ENCODE measurements around the gene CSHL1. TPM values are rescaled to one million over a fixed set of nuclear protein-coding genes. Genes with fewer than 3 reads are reported as not detected.

CSHL1 gene
- polyA plus RNA-seq, 2 of the 4 experiments (the other 2 are of a cell fraction) = not detected

- POLR2A ChIA-PET = no interaction called here
- CTCF ChIA-PET = interaction anchor here (1.0 to 10.0 kb wide), 13 partner anchors 8 to 179 kb away, joined by 3 to 105 read pairs (median 9); partner anchors contain the start of genes CD79B, CSHL1 and GH1
- Histone ChIP-seq H3K27ac (no peak overlapping the region), H3K4me2 (no peak overlapping the region), H3K9me3 (no peaks in the 10 kb centered on the region), H3K4me1 (no peaks in the 10 kb centered on the region), H3K4me3 (no peak overlapping the region)
- ATAC-seq (peak; percentile 6 to 26; a peak in 1 of 6 replicates), FAIRE-seq (no peak), DNase-seq (ENCODE audit: low read depth in 1 of 2, low spot score in 1 of 2) (no peak)
- no peak for TF ChIP-seq HOXB5 (CRISPR knock-in tag; IDR thresholded peaks at IDR 0.05)
- no peak for TF ChIP-seq ESRRA (IDR thresholded peaks at IDR 0.05; ENCODE audit: borderline replicate concordance, low read length)
- TF ChIP-seq HEYL (CRISPR knock-in tag; IDR thresholded peaks at IDR 0.05) = no peak
- TF ChIP-seq ZFP36 (IDR thresholded peaks at IDR 0.05; ENCODE audit: borderline replicate concordance, partially characterized antibody) = no peak
- no peak for TF ChIP-seq EP300 (IDR thresholded peaks at IDR 0.05)
- TF ChIP-seq USF2 (IDR thresholded peaks at IDR 0.05) = no peak
- WGBS (ENCODE audit: missing lambda C conversion rate) = 52% methylated on average over 11 of the region's 11 CpGs
These were observed 43.5 kb upstream of the CSHL1 start for GRCh38 chr17:63954402-63955063.

GRCh38 chr17:63950940-63951907 is 40.2 kb upstream of the CSHL1 start:
- Histone ChIP-seq H3K9me3 (no peaks in the 10 kb centered on the region), H3K4me3 (no peak overlapping the region), H3K27ac (no peak overlapping the region), H3K4me1 (no peaks in the 10 kb centered on the region), H3K4me2 (no peak overlapping the region)
- no peak for TF ChIP-seq PHF8 (IDR thresholded peaks at IDR 0.05; ENCODE audit: borderline replicate concordance, low read depth)
- TF ChIP-seq FOSL2 (IDR thresholded peaks at IDR 0.05) = no peak
- no peak for TF ChIP-seq FOSL2 (CRISPR knock-in tag; IDR thresholded peaks at IDR 0.05)
- no peak for TF ChIP-seq FOSB (CRISPR knock-in tag; IDR thresholded peaks at IDR 0.05)
- TF ChIP-seq BHLHE40 (IDR thresholded peaks at IDR 0.05; ENCODE audit: low read depth, low read length) = no peak
- TF ChIP-seq PBX3 (IDR thresholded peaks at IDR 0.05) = no peak
- no peak for TF ChIP-seq MAFK (IDR thresholded peaks at IDR 0.05; ENCODE audit: partially characterized antibody)
- TF ChIP-seq MAZ (IDR thresholded peaks at IDR 0.05; ENCODE audit: borderline replicate concordance, low read depth, low read length) = no peak
- peak; percentile 62 for TF ChIP-seq CTCF (IDR thresholded peaks at IDR 0.05)
- TF ChIP-seq JUNB (IDR thresholded peaks at IDR 0.05) = no peak
- peak; percentile 36 to 54; a peak in 3 of 5 replicates for TF ChIP-seq RAD21 (conservative IDR thresholded peaks at IDR 0.05 in 1 of 2, IDR thresholded peaks at IDR 0.05 in 1 of 2)
- TF ChIP-seq SMC3 (IDR thresholded peaks at IDR 0.05) = peak; percentile 42; the same call in 2 of the 3 replicates
- no peak for TF ChIP-seq RCOR1 (IDR thresholded peaks at IDR 0.05; ENCODE audit: low read depth, low read length)
- ATAC-seq (peak; percentile 30 to 69; a peak in 4 of 6 replicates), DNase-seq (ENCODE audit: low read depth in 1 of 2, low spot score in 1 of 2) (peak; percentile 59 to 74), FAIRE-seq (no peak)
- CTCF ChIA-PET = interaction anchor here (0.8 to 10.0 kb wide), 33 partner anchors 8 to 182 kb away, joined by 3 to 105 read pairs (median 5); partner anchors contain the start of genes CD79B, CSHL1 and GH1
- WGBS (ENCODE audit: missing lambda C conversion rate) = 56% methylated on average over 29 of the region's 29 CpGs
- POLR2A ChIA-PET = interaction anchor here (0.8 to 1.0 kb wide), 2 partner anchors 32 to 194 kb away, joined by 3 to 4 read pairs; no protein-coding TSS in a partner anchor

All from A549 (cell line).